HG02943 (cell line): ENCODE data around the gene CIB4.

Experiments used
- ATAC-seq: cut with Tn5 transposase; IDR thresholded peaks from one replicate; pipeline ENCODE4 v1.9.1; 2021; ENCODE audit warnings: mild to moderate bottlenecking, low read depth, moderate library complexity; ENCODE audit not compliant: unreplicated experiment

Gene CIB4

DNA sequence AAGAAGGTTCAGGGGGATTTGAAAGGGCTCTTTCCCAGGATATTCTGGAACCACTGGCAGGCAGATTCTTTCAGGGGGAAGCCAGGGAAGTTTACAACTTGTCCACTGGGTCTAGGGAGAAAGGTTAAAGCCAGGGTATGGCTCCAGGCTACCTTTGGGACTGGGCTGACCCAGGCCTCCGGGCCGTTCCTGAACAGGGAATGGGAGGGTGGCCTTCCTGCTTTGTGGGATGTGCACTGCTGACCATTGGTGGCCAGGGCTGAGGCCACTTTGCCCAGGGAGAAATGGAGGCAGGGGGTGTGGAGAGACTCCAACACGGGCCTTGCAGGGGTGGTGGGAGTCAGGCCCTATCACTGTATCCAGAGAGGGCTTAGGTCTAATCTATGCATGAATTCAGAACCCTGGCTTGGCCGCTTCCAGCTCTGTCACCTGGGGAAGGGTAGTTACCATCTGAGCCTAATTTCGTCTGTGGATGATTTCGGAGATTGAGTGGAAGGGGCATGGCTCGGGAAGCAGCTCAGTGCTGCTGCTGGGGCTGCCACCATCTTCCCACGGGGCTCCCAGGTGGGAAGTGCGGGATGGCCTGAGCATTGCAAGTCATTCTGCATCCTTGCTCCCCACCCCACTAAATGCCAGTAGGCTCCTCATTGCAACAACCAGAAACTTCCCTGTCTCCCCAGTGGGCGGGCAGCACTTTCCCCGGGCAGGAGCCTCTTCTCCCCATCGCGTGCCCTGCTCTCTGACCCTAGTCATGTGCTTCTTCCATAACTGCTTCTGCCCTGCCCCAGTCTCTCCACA, 106.1 kb downstream of the CIB4 start:
- no peak for ATAC-seq

DNA sequence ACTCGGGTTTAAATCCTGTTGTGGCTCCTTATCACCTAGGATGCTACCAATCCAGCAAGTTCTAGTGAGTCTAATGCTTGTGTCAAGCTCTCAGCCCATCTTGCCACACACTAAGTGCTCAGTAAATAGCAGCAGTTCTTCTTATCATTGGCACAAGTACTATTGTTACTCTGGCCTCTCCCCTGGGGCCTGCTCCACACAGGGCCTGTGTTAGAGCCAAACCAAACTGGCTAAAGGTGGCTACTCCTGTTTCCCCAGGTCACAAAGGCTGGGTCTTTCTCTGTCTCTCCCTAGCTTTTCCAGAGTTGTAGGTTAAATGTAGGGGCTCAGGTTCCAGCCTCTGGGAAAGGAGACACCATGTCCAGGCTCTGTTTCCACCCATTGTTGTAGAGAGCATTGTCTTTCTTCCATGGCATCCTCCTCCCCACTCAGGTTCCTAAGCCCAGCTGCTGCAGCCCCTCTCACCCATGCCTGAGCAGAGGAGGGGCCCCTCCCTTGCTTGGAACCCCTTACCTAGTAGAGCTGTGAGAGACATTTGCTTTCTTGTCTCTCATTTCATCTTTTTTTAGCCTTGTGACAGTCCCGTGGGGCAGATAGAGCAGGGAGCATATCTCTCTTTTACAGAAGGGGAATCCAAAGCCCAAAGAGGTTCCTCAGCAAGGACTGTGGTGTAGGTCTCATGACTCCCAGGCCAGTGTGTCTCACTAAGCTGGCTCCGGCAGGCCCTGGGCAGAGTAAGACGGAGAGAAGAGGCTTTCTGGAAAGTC, 106.9 kb downstream of the CIB4 start:
- ATAC-seq, result no peak

DNA sequence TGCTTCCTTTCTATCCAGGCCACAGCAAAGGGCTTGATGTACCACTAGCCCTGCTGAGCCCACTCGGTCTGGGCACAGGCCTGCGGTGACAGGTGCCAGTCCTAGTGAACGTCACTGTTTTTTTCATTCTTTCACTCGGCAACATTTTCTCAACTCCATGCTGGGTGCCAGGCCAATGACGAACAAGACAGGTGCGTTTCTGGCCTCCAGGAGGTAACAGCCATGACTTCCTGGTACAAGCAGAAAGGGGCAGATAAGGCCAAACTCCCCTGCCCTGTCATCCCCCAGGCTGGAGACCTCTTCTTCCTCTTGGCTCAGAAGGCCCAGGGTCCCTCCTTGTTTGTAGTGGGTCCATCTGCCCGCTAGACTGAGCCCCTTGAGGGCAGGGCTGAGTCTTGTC, 107.5 kb downstream of the CIB4 start:
- ATAC-seq, result no peak

DNA sequence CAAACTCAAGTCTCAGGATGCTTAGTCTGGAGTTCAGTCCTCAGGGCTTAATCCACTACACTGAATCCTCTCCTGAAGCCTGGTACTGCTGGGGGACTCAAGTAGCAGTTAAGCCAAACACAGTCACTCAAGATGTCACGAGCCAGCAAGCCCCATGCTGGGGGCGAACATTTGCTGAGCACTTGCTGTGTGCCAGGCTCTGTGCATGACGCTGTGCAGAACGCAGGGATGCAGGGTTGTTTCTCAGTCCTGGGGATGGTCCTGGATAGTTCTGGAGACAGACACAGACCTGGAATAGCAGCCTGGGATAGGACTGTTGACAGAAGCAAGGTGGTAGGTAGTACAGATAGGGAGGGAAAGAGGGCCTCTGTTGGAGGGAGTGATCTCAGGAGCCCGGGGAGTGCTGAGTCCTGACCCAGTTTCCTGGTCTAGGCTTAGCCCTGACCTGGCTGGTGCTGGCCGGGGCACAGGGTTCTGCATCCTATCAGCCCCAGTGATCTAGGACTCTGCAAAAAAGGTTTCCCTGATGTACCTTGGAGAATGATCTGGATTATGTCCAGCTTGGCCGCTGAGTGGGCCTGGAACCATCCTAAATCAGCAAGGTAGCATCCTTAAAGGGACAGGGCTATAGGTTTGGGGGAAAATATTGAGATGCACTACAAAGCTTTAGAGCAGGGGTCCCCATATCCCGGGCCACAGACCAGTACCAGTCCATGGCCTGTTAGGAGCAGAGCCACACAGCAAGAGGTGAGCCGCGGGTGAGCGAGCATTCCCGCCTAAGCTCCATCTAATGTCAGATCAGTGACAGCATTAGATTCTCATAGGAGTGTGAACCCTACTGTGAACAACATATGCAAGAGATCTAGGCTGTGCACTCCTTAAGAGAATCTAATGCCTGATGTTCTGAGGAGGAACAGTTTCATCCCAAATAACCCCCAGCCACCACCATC, 108.6 kb downstream of the CIB4 start:
- no peak for ATAC-seq
